Measurements from ENCODE around the gene PELI2. TPM values are rescaled to one million over a fixed set of nuclear protein-coding genes. Genes with fewer than 3 reads are reported as not detected.
"Not testable (repeated sequence)": the region's sequence is repeated elsewhere in the genome, so short reads cannot be mapped to it uniquely, and the experiment has no call there.

Gene PELI2
- total and polyA plus RNA-seq, 2 donors (not counting 1 experiment from before 2014, with no cell fraction given): 15.5 to 29.2 TPM

- Histone ChIP-seq H3K4me3 (replicated peaks in 1 of 4; ENCODE audit: control extremely low read depth in 1 of 4, insufficient read depth in 1 of 4, low read depth in 3 of 4, low read length in 4 of 4) (no peak overlapping the region), H3K79me2 (ENCODE audit: control insufficient read depth, insufficient read depth, low read length) (no peaks in the 10 kb centered on the region), H3K9ac (ENCODE audit: insufficient read depth, low read length) (no peak overlapping the region), H3K4me1 (ENCODE audit: control insufficient read depth, extremely low read depth, insufficient read depth, low read length) (no peaks in the 10 kb centered on the region), H3K9me3 (ENCODE audit: control insufficient read depth, insufficient read depth, low read depth, low read length) (no peaks in the 10 kb centered on the region), H3K4me2 (ENCODE audit: extremely low read depth, insufficient read depth, low read length) (no peak overlapping the region), H4K20me1 (ENCODE audit: control insufficient read depth, extremely low read depth, insufficient read depth, low read length) (no peaks in the 10 kb centered on the region), H3K27me3 (ENCODE audit: control insufficient read depth, insufficient read depth, low read length) (no peaks in the 10 kb centered on the region), H2AFZ (ENCODE audit: low read length) (no peak overlapping the region), H3K36me3 (ENCODE audit: control insufficient read depth, insufficient read depth, low read length) (no peaks in the 10 kb centered on the region), H3K27ac (ENCODE audit: insufficient read depth, low read length) (no peak overlapping the region)
- TF ChIP-seq EZH2 (IDR thresholded peaks at IDR 0.05; ENCODE audit: low read length, missing control alignments) (no peak), CTCF (conservative IDR thresholded peaks at IDR 0.05 in 1 of 2, IDR thresholded peaks at IDR 0.05 in 1 of 2; ENCODE audit: low read depth in 1 of 2, low read length in 2 of 2) (no peak)
- DNase-seq (ENCODE audit: low read depth in 2 of 2): no peak
Measured at GRCh38 chr14:56161658-56162057, 43.4 kb downstream of the PELI2 start.

GRCh38 chr14:56162476-56162875 lies 44.3 kb downstream of the PELI2 start:
- Histone ChIP-seq H3K4me1 (ENCODE audit: control insufficient read depth, extremely low read depth, insufficient read depth, low read length) (no peaks in the 10 kb centered on the region), H2AFZ (ENCODE audit: low read length) (no peak overlapping the region), H3K36me3 (ENCODE audit: control insufficient read depth, insufficient read depth, low read length) (no peaks in the 10 kb centered on the region), H4K20me1 (ENCODE audit: control insufficient read depth, extremely low read depth, insufficient read depth, low read length) (no peaks in the 10 kb centered on the region), H3K9me3 (ENCODE audit: control insufficient read depth, insufficient read depth, low read depth, low read length) (no peaks in the 10 kb centered on the region), H3K27me3 (ENCODE audit: control insufficient read depth, insufficient read depth, low read length) (no peaks in the 10 kb centered on the region), H3K4me3 (replicated peaks in 1 of 4; ENCODE audit: control extremely low read depth in 1 of 4, insufficient read depth in 1 of 4, low read depth in 3 of 4, low read length in 4 of 4) (no peak overlapping the region), H3K79me2 (ENCODE audit: control insufficient read depth, insufficient read depth, low read length) (no peaks in the 10 kb centered on the region), H3K27ac (ENCODE audit: insufficient read depth, low read length) (no peak overlapping the region), H3K9ac (ENCODE audit: insufficient read depth, low read length) (no peak overlapping the region), H3K4me2 (ENCODE audit: extremely low read depth, insufficient read depth, low read length) (no peak overlapping the region)
- no peak for DNase-seq (ENCODE audit: low read depth in 2 of 2)
- TF ChIP-seq CTCF (conservative IDR thresholded peaks at IDR 0.05 in 1 of 2, IDR thresholded peaks at IDR 0.05 in 1 of 2; ENCODE audit: low read depth in 1 of 2, low read length in 2 of 2) (no peak), EZH2 (IDR thresholded peaks at IDR 0.05; ENCODE audit: low read length, missing control alignments) (no peak)

- H3K79me2 ChIP-seq (ENCODE audit: control insufficient read depth, insufficient read depth, low read length); H4K20me1 ChIP-seq (ENCODE audit: control insufficient read depth, extremely low read depth, insufficient read depth, low read length); H2AFZ ChIP-seq (ENCODE audit: low read length); H3K27ac ChIP-seq (ENCODE audit: insufficient read depth, low read length); H3K9me3 ChIP-seq (ENCODE audit: control insufficient read depth, insufficient read depth, low read depth, low read length); H3K36me3 ChIP-seq (ENCODE audit: control insufficient read depth, insufficient read depth, low read length); H3K4me2 ChIP-seq (ENCODE audit: extremely low read depth, insufficient read depth, low read length); DNase-seq (ENCODE audit: low read depth in 2 of 2); H3K27me3 ChIP-seq (ENCODE audit: control insufficient read depth, insufficient read depth, low read length); H3K9ac ChIP-seq (ENCODE audit: insufficient read depth, low read length); H3K4me3 ChIP-seq (replicated peaks in 1 of 4; ENCODE audit: control extremely low read depth in 1 of 4, insufficient read depth in 1 of 4, low read depth in 3 of 4, low read length in 4 of 4); H3K4me1 ChIP-seq (ENCODE audit: control insufficient read depth, extremely low read depth, insufficient read depth, low read length): not testable (repeated sequence)
Measured at GRCh38 chr14:56166579-56166978, 48.4 kb downstream of the PELI2 start.
